ENCODE results near the gene FMN1. TPM values are rescaled to one million over a fixed set of nuclear protein-coding genes. Genes with fewer than 3 reads are reported as not detected.
A peak's percentile ranks its signal among the peaks of the same experiment; 100 is the strongest.
"Not testable (repeated sequence)": the region's sequence is repeated elsewhere in the genome, so short reads cannot be mapped to it uniquely, and the experiment has no call there.

Gene FMN1
- total and polyA plus RNA-seq, 2 experiments from 2014 or later, result 0.93 to 2.2 TPM

- H3K9ac ChIP-seq, result no peak overlapping the region
- H3K4me2 ChIP-seq (ENCODE audit: unreplicated experiment), result no peak overlapping the region
- H3K4me1 ChIP-seq (ENCODE audit: insufficient read depth), result peaks cover 31% of the 10 kb centered on the region
- H3K9me2 ChIP-seq (ENCODE audit: insufficient read depth), result no peaks in the 10 kb centered on the region
- H3F3A ChIP-seq (ENCODE audit: insufficient read depth), result peaks cover 5% of the 10 kb centered on the region; the same call in 1 of the 2 replicates
- H3K9me3 ChIP-seq (ENCODE audit: low read depth), result no peaks in the 10 kb centered on the region
- WGBS, 2 experiments (ENCODE audit: low coverage in 1 of 2, low lambda C conversion rate in 2 of 2, missing lambda C conversion rate in 2 of 2), result 91 to 92% methylated on average over 12 of the region's 12 CpGs
- no peak for DNase-seq
- H3K79me2 ChIP-seq (ENCODE audit: insufficient read depth), result no peaks in the 10 kb centered on the region
- H3K36me3 ChIP-seq (ENCODE audit: low read depth), result no peaks in the 10 kb centered on the region
- H2AFZ ChIP-seq, result no peak overlapping the region
- H3K4me3 ChIP-seq, result no peak overlapping the region
- no peak overlapping the region for H3K27ac ChIP-seq
- H4K20me1 ChIP-seq (ENCODE audit: insufficient read depth), result no peaks in the 10 kb centered on the region
- TF ChIP-seq EZH2phosphoT487 (IDR thresholded peaks at IDR 0.05; ENCODE audit: insufficient read depth, low read depth) (no peak), EZH2 (IDR thresholded peaks at IDR 0.05; ENCODE audit: insufficient read depth, poor library complexity, severe bottlenecking) (no peak)
- in situ Hi-C loops (cut with MboI), result no loop called here
- H3K27me3 ChIP-seq (replicated peaks; ENCODE audit: insufficient read depth), result no peaks in the 10 kb centered on the region
Observed at GRCh38 chr15:32952901-32953532, 241.5 kb downstream of the FMN1 start.

GRCh38 chr15:32951736-32952464 is 242.6 kb downstream of the FMN1 start:
- peaks cover 5% of the 10 kb centered on the region; the same call in 1 of the 2 replicates for H3F3A ChIP-seq (ENCODE audit: insufficient read depth)
- H4K20me1 ChIP-seq (ENCODE audit: insufficient read depth), result no peaks in the 10 kb centered on the region
- H3K27me3 ChIP-seq (replicated peaks; ENCODE audit: insufficient read depth), result no peaks in the 10 kb centered on the region
- DNase-seq, result peak; percentile 61
- no peaks in the 10 kb centered on the region for H3K9me2 ChIP-seq (ENCODE audit: insufficient read depth)
- in situ Hi-C loops (cut with MboI), result no loop called here
- H3K27ac ChIP-seq, result peak overlapping the region; percentile 28; the same call in 1 of the 2 replicates
- H3K9me3 ChIP-seq (ENCODE audit: low read depth), result no peaks in the 10 kb centered on the region
- no peak overlapping the region for H3K9ac ChIP-seq
- H3K36me3 ChIP-seq (ENCODE audit: low read depth), result no peaks in the 10 kb centered on the region
- peaks cover 26% of the 10 kb centered on the region for H3K4me1 ChIP-seq (ENCODE audit: insufficient read depth)
- peak overlapping the region; percentile 54 for H2AFZ ChIP-seq
- TF ChIP-seq EZH2 (IDR thresholded peaks at IDR 0.05; ENCODE audit: insufficient read depth, poor library complexity, severe bottlenecking), result no peak
- no peak for TF ChIP-seq EZH2phosphoT487 (IDR thresholded peaks at IDR 0.05; ENCODE audit: insufficient read depth, low read depth)
- 37 to 48% methylated on average over 4 of the region's 4 CpGs for WGBS, 2 experiments (ENCODE audit: low coverage in 1 of 2, low lambda C conversion rate in 2 of 2, missing lambda C conversion rate in 2 of 2)
- peak overlapping the region; percentile 24 for H3K4me2 ChIP-seq (ENCODE audit: unreplicated experiment)
- H3K79me2 ChIP-seq (ENCODE audit: insufficient read depth), result no peaks in the 10 kb centered on the region
- H3K4me3 ChIP-seq, result no peak overlapping the region

GRCh38 chr15:32950051-32950450 is 244.5 kb downstream of the FMN1 start:
- H3K27ac ChIP-seq; H3K79me2 ChIP-seq (ENCODE audit: insufficient read depth); H3K9ac ChIP-seq; in situ Hi-C loops (cut with MboI); H2AFZ ChIP-seq; DNase-seq; H3F3A ChIP-seq (ENCODE audit: insufficient read depth); H3K4me3 ChIP-seq; H3K9me2 ChIP-seq (ENCODE audit: insufficient read depth); H3K36me3 ChIP-seq (ENCODE audit: low read depth); H3K27me3 ChIP-seq (replicated peaks; ENCODE audit: insufficient read depth); H3K9me3 ChIP-seq (ENCODE audit: low read depth); H4K20me1 ChIP-seq (ENCODE audit: insufficient read depth); H3K4me2 ChIP-seq (ENCODE audit: unreplicated experiment): not testable (repeated sequence)
- peaks cover 18% of the 10 kb centered on the region for H3K4me1 ChIP-seq (ENCODE audit: insufficient read depth)

- no peaks in the 10 kb centered on the region for H3K9me3 ChIP-seq (ENCODE audit: low read depth)
- no peaks in the 10 kb centered on the region for H3K27me3 ChIP-seq (replicated peaks; ENCODE audit: insufficient read depth)
- no peak overlapping the region for H3K27ac ChIP-seq
- H3K36me3 ChIP-seq (ENCODE audit: low read depth), result no peaks in the 10 kb centered on the region
- in situ Hi-C loops (cut with MboI), result no loop called here
- DNase-seq, result no peak
- H4K20me1 ChIP-seq (ENCODE audit: insufficient read depth), result no peaks in the 10 kb centered on the region
- no peaks in the 10 kb centered on the region for H3F3A ChIP-seq (ENCODE audit: insufficient read depth)
- H3K9ac ChIP-seq, result no peak overlapping the region
- H3K9me2 ChIP-seq (ENCODE audit: insufficient read depth), result no peaks in the 10 kb centered on the region
- H3K4me1 ChIP-seq (ENCODE audit: insufficient read depth), result no peaks in the 10 kb centered on the region
- no peak overlapping the region for H2AFZ ChIP-seq
- no peak overlapping the region for H3K4me3 ChIP-seq
- no peak for TF ChIP-seq EZH2 (IDR thresholded peaks at IDR 0.05; ENCODE audit: insufficient read depth, poor library complexity, severe bottlenecking)
- no peak for TF ChIP-seq EZH2phosphoT487 (IDR thresholded peaks at IDR 0.05; ENCODE audit: insufficient read depth, low read depth)
- no peak overlapping the region for H3K4me2 ChIP-seq (ENCODE audit: unreplicated experiment)
- H3K79me2 ChIP-seq (ENCODE audit: insufficient read depth), result no peaks in the 10 kb centered on the region
- WGBS, 2 experiments (ENCODE audit: low coverage in 1 of 2, low lambda C conversion rate in 2 of 2, missing lambda C conversion rate in 2 of 2), result 90 to 97% methylated on average over 4 of the region's 4 CpGs
Observed at GRCh38 chr15:32946210-32946609, 248.3 kb downstream of the FMN1 start.
